ENCODE data around the gene NSUN3. TPM values are rescaled to one million over a fixed set of nuclear protein-coding genes. Genes with fewer than 3 reads are reported as not detected.

NSUN3 gene
- total and polyA plus RNA-seq, 2 of the 4 experiments (the other 2 are of a cell fraction) = 4.9 to 6.8 TPM

DNA sequence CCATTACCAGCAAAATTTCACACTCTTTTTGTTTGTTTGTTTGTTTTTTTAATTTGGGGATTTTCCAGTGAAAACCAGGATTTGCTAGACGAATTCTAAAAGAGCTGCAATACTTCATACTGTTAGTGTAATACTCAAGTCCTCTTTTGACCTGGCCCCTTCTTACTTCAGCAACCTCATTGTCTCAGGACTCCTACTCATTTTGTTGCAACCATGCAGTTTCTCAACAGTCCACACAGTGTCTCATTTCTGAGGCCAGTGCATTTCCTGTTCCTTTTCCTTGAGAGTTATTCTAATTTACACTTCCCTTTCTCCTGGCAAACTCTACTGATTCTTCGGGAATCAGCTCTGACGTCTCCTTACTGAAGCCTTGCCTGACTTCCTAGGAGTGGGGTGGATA, 35.6 kb downstream of the NSUN3 start:
- H4K91ac ChIP-seq (ENCODE audit: insufficient read depth, low read depth, low read length) = no peak overlapping the region
- no peak overlapping the region for H4K5ac ChIP-seq (ENCODE audit: low read depth, low read length)
- H3K14ac ChIP-seq (replicated peaks; ENCODE audit: low read depth, low read length) = no peak overlapping the region
- H3K4me2 ChIP-seq (ENCODE audit: low read depth, low read length) = no peak overlapping the region
- H2BK5ac ChIP-seq (ENCODE audit: low read depth, low read length, poor library complexity, severe bottlenecking) = no peak overlapping the region
- H3K18ac ChIP-seq (ENCODE audit: low read depth, low read length) = no peak overlapping the region
- no peaks in the 10 kb centered on the region for H3K9me1 ChIP-seq (ENCODE audit: insufficient read depth, low read length)
- no TSS peak for BruUV-seq (replicated peaks)
- H3K79me1 ChIP-seq (ENCODE audit: low read depth in 1 of 2, low read length in 2 of 2) = no peaks in the 10 kb centered on the region; a peak in 1 of 4 replicates
- H2AFZ ChIP-seq (replicated peaks; ENCODE audit: low read length, poor library complexity) = no peak overlapping the region
- intact Hi-C loops (cut with micrococcal nuclease) (no loop called here), in situ Hi-C loops (cut with MboI; ENCODE audit: low sequenced_read_pairs) (no loop called here), dilution Hi-C loops (cut with HindIII; ENCODE audit: low sequenced_read_pairs, unreplicated experiment) (no loop called here)
- H3K4ac ChIP-seq (ENCODE audit: low read depth, low read length) = no peak overlapping the region
- peaks cover 14% of the 10 kb centered on the region for H3K36me3 ChIP-seq (ENCODE audit: control insufficient read depth, insufficient read depth, low read length)
- ChIA-PET CTCF (no interaction called here), POLR2A (ENCODE audit: unreplicated experiment) (no interaction called here)
- no peaks in the 10 kb centered on the region for H3K27me3 ChIP-seq (ENCODE audit: control insufficient read depth, insufficient read depth, low read length)
- no peak overlapping the region for H2BK15ac ChIP-seq (ENCODE audit: low read depth, low read length)
- H4K8ac ChIP-seq (ENCODE audit: low read depth in 2 of 2, low read length in 2 of 2) = no peak overlapping the region
- H3K23ac ChIP-seq (ENCODE audit: low read depth, low read length) = no peak overlapping the region
- H3K9ac ChIP-seq (ENCODE audit: low read depth, low read length) = no peak overlapping the region
- no peaks in the 10 kb centered on the region for H3K9me3 ChIP-seq (ENCODE audit: control insufficient read depth, insufficient read depth, low read length)
- no peak overlapping the region for H2BK20ac ChIP-seq (ENCODE audit: low read depth, low read length)
- no peak overlapping the region for H3K27ac ChIP-seq (ENCODE audit: insufficient read depth, low read length)
- TF ChIP-seq, protein P1, sequence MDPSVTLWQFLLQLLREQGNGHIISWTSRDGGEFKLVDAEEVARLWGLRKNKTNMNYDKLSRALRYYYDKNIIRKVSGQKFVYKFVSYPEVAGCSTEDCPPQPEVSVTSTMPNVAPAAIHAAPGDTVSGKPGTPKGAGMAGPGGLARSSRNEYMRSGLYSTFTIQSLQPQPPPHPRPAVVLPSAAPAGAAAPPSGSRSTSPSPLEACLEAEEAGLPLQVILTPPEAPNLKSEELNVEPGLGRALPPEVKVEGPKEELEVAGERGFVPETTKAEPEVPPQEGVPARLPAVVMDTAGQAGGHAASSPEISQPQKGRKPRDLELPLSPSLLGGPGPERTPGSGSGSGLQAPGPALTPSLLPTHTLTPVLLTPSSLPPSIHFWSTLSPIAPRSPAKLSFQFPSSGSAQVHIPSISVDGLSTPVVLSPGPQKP (IDR thresholded peaks at IDR 0.05; ENCODE audit: borderline replicate concordance, low read depth, low read length) = no peak
- TF ChIP-seq FOS (IDR thresholded peaks at IDR 0.05; ENCODE audit: low read depth, low read length) = no peak
- no peak for TF ChIP-seq CHD1 (IDR thresholded peaks at IDR 0.05; ENCODE audit: low read depth, low read length)
- no peak for TF ChIP-seq NFE2L2 (IDR thresholded peaks at IDR 0.05; ENCODE audit: low read depth, low read length)
- TF ChIP-seq BHLHE40 (IDR thresholded peaks at IDR 0.05; ENCODE audit: low read depth, low read length) = no peak
- TF ChIP-seq MAFK (IDR thresholded peaks at IDR 0.05; ENCODE audit: low read depth, low read length) = no peak
- TF ChIP-seq, protein P2, sequence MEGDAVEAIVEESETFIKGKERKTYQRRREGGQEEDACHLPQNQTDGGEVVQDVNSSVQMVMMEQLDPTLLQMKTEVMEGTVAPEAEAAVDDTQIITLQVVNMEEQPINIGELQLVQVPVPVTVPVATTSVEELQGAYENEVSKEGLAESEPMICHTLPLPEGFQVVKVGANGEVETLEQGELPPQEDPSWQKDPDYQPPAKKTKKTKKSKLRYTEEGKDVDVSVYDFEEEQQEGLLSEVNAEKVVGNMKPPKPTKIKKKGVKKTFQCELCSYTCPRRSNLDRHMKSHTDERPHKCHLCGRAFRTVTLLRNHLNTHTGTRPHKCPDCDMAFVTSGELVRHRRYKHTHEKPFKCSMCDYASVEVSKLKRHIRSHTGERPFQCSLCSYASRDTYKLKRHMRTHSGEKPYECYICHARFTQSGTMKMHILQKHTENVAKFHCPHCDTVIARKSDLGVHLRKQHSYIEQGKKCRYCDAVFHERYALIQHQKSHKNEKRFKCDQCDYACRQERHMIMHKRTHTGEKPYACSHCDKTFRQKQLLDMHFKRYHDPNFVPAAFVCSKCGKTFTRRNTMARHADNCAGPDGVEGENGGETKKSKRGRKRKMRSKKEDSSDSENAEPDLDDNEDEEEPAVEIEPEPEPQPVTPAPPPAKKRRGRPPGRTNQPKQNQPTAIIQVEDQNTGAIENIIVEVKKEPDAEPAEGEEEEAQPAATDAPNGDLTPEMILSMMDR (conservative IDR thresholded peaks at IDR 0.05; ENCODE audit: low read depth, low read length) = no peak
- TF ChIP-seq MAZ (IDR thresholded peaks at IDR 0.05; ENCODE audit: borderline replicate concordance, low read depth, low read length) = no peak
- TF ChIP-seq MXI1 (IDR thresholded peaks at IDR 0.05; ENCODE audit: borderline replicate concordance, low read depth, low read length) = no peak
- no peak for TF ChIP-seq RAD21 (IDR thresholded peaks at IDR 0.05; ENCODE audit: low read length)
- TF ChIP-seq, protein P3, sequence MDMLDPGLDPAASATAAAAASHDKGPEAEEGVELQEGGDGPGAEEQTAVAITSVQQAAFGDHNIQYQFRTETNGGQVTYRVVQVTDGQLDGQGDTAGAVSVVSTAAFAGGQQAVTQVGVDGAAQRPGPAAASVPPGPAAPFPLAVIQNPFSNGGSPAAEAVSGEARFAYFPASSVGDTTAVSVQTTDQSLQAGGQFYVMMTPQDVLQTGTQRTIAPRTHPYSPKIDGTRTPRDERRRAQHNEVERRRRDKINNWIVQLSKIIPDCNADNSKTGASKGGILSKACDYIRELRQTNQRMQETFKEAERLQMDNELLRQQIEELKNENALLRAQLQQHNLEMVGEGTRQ (IDR thresholded peaks at IDR 0.05; ENCODE audit: low read depth, low read length) = no peak
- no peak for TF ChIP-seq SMC3 (IDR thresholded peaks at IDR 0.05; ENCODE audit: low read depth, low read length)
- TF ChIP-seq POLR2A (IDR thresholded peaks at IDR 0.05; ENCODE audit: low read depth, low read length) = no peak
- no peak for TF ChIP-seq RCOR1 (IDR thresholded peaks at IDR 0.05; ENCODE audit: insufficient replicate concordance, low read length)
- TF ChIP-seq CEBPB (IDR thresholded peaks at IDR 0.05; ENCODE audit: low read depth, low read length) = no peak
- H3K4me3 ChIP-seq (ENCODE audit: insufficient read depth, low read depth, low read length) = no peak overlapping the region
- no peaks in the 10 kb centered on the region for H3K4me1 ChIP-seq (ENCODE audit: control insufficient read depth, insufficient read depth, low read length)
- H4K20me1 ChIP-seq (ENCODE audit: insufficient read depth, low read length) = no peaks in the 10 kb centered on the region
- H2AK9ac ChIP-seq (replicated peaks; ENCODE audit: low read depth, low read length, poor library complexity) = no peak overlapping the region
- DNase-seq = peak; percentile 5
- 60% methylated on average over 1 of the region's 3 CpGs; no CpG with 5 or more reads in 1 of the 2 experiments for WGBS, 2 experiments (ENCODE audit: extremely low coverage in 2 of 2, insufficient read length in 1 of 2)
- H2AK5ac ChIP-seq (ENCODE audit: low read depth, low read length) = no peak overlapping the region
- no peak overlapping the region for H2BK120ac ChIP-seq (ENCODE audit: low read depth, low read length)
- no peak overlapping the region for H3K56ac ChIP-seq (ENCODE audit: extremely low read depth, insufficient read depth, low read length)
- ATAC-seq (ENCODE audit: low read depth) = no peak
